Ishikawa (cell line): Measurements from ENCODE around the gene ARHGEF26.

Experiments used
- CEBPB ChIP-seq: IDR thresholded peaks from 2 replicates; pipeline ENCODE4 v1.6.1; 2012
- RAD21 ChIP-seq: IDR thresholded peaks from 2 replicates; pipeline ENCODE4 v1.6.1; 2012; ENCODE audit warnings: low read depth
- YY1 ChIP-seq: IDR thresholded peaks from 2 replicates; pipeline ENCODE4 v1.6.1; 2012; ENCODE audit warnings: low read depth
- TF ChIP-seq, protein P1 (sequence below): IDR thresholded peaks from 2 replicates; pipeline ENCODE4 v1.6.1; 2012
- TF ChIP-seq, protein P2 (sequence below): IDR thresholded peaks from 2 replicates; pipeline ENCODE4 v1.6.1; 2012
- TF ChIP-seq, protein P3 (sequence below): IDR thresholded peaks from 2 replicates; pipeline ENCODE4 v1.6.1; 2012; ENCODE audit warnings: low read depth, mild to moderate bottlenecking

DNA sequence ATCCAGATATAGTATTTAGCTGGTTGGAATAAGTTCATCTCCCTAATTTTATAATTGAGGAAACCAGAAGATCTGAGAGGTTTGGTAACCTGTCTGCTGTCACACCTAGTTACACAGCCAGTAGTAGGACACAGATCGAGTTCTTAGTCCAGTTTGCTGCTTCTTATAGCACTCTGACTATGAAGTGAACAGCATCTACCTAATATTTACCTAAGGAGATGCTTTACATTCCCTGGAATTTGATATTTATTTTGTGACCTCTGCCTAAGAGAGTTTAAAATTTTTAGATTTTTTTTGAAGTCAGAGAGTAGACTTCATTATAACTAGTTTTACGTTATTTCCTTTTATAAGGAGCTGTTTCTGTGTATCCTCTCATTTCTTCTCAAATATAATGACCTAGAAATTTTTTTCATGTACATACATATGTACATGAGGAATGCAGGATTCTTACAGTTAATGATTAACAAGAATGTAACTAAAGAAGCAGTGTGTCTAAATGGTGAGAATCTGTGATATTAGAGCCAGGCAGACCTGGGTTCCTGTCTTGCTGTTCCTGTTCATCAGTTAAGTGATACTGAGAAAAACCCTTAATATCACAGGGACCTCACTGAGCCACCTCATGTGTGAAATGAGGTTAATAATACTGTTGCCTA lies 4.3 kb downstream of the ARHGEF26 start:
- TF ChIP-seq, protein P1, sequence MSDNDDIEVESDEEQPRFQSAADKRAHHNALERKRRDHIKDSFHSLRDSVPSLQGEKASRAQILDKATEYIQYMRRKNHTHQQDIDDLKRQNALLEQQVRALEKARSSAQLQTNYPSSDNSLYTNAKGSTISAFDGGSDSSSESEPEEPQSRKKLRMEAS = no peak
- TF ChIP-seq, protein P2, sequence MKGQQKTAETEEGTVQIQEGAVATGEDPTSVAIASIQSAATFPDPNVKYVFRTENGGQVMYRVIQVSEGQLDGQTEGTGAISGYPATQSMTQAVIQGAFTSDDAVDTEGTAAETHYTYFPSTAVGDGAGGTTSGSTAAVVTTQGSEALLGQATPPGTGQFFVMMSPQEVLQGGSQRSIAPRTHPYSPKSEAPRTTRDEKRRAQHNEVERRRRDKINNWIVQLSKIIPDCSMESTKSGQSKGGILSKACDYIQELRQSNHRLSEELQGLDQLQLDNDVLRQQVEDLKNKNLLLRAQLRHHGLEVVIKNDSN = no peak
- TF ChIP-seq YY1 (no peak), RAD21 (no peak), CEBPB (no peak)
- TF ChIP-seq, protein P3, sequence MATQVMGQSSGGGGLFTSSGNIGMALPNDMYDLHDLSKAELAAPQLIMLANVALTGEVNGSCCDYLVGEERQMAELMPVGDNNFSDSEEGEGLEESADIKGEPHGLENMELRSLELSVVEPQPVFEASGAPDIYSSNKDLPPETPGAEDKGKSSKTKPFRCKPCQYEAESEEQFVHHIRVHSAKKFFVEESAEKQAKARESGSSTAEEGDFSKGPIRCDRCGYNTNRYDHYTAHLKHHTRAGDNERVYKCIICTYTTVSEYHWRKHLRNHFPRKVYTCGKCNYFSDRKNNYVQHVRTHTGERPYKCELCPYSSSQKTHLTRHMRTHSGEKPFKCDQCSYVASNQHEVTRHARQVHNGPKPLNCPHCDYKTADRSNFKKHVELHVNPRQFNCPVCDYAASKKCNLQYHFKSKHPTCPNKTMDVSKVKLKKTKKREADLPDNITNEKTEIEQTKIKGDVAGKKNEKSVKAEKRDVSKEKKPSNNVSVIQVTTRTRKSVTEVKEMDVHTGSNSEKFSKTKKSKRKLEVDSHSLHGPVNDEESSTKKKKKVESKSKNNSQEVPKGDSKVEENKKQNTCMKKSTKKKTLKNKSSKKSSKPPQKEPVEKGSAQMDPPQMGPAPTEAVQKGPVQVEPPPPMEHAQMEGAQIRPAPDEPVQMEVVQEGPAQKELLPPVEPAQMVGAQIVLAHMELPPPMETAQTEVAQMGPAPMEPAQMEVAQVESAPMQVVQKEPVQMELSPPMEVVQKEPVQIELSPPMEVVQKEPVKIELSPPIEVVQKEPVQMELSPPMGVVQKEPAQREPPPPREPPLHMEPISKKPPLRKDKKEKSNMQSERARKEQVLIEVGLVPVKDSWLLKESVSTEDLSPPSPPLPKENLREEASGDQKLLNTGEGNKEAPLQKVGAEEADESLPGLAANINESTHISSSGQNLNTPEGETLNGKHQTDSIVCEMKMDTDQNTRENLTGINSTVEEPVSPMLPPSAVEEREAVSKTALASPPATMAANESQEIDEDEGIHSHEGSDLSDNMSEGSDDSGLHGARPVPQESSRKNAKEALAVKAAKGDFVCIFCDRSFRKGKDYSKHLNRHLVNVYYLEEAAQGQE = no peak
